HG03565 (cell line): ENCODE results near the gene NOB1.
"Not testable (repeated sequence)": the region's sequence is repeated elsewhere in the genome, so short reads cannot be mapped to it uniquely, and the experiment has no call there.

Source experiments
- ATAC-seq: cut with Tn5 transposase; IDR thresholded peaks from one replicate; pipeline ENCODE4 v1.9.1; 2021; ENCODE audit warnings: mild to moderate bottlenecking, moderate library complexity; ENCODE audit not compliant: unreplicated experiment

Gene NOB1

GRCh38 chr16:69754469-69755310, at the start of gene NOB1:
Gene NOB1 (minus strand): TSS chr16:69754926. CDS start chr16:69754910, 16 bp downstream.
- ATAC-seq = peak; percentile 94

DNA sequence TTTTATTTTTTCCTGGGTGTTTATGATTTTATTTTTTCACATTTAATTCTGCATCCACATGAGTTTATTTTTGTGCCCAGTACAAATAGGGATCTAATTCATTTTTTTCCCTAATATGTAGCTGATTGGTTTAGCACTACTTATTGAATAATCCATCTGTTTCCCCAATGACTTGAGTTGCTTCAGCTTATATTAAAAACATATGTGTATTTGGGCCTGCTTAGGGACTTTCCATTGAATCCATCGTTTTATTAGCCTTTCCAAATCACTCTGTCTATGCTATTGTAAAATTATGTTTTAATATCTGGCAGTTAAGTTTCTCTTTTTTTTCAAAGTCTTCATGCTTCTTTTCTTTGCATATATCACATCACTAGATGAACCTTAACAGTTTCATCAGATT, 49.6 kb upstream of the NOB1 start:
- ATAC-seq = no peak

GRCh38 chr16:69799611-69800031, 44.9 kb upstream of the NOB1 start:
- ATAC-seq = no peak

GRCh38 chr16:69798466-69798865, 43.7 kb upstream of the NOB1 start:
- no peak for ATAC-seq

DNA sequence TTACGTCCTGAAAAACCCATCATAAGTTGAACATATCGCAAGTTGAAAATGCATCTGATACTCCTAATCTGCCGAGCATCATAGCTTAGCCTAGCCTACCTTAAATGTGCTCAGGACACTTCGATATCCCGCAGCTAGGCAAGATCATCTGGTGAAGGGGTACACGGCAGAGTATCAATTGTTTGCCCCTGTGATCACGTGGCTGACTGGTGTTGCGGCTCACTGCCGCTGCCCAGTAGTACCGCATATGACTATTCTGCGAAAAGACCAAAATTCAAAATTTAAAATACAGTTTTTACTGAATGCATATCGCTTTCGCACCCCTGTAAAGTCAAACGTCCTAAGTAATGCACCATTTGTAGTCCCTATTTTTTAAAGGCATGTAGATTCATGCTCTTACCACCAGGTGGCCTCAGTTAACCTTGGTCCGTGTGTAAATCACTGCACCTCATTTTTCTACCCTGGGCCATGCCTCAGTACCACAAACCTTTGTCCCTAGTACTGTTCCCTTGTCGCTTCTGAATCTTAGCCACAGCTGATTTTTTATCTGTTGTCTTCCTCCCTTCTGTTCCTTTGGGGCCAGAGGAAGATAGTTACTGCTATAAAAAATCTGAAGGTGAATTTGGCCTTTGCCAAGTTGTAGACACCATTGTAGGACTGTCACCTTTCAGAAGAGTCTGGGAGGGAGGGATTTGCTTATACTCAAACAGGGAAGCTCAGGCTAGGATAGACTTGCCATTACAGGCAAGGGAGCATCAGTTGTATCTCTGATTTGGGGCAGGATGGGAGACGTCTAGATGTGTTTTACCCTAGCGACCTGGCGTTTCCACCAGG, 41.8 kb upstream of the NOB1 start:
- no peak for ATAC-seq

DNA sequence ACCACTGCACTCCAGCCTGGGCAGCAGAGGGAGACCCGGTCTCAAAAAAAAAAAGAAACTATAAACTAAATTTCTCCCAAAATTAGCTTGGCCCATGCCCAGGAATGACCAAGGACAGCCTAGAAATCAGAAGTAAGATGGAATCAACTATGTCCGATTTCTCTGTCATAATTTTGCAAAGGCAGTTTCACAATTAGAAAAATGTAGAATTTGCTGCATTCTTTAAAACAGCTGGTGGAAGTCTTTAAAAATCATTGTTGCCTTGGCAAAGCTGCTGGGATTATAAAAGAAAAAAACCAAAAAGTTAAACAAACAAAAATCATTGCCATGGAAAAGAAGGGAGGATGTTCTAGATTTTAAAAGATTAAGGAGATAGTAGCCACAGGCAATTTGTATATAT, 39.8 kb upstream of the NOB1 start:
- no peak for ATAC-seq

DNA sequence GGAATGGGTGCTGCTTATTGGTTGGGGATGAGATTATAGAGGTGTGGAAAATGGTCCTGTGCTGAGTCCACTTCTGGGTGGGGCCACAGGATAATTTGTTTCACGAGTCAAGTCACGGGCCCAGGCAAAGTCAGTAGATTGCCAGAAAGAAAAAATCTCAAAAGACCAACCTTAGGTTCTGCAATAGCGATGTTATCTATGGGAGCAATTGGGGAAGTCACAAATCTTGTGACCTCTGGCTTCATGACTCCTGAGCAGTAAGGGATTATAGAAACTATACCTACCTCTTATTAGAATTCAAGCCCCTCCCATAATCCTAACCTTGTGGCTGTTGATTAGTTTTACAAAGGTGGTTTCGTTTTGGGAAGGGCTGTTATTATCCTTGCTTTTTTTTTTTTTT, 38.8 kb upstream of the NOB1 start:
- ATAC-seq = no peak

DNA sequence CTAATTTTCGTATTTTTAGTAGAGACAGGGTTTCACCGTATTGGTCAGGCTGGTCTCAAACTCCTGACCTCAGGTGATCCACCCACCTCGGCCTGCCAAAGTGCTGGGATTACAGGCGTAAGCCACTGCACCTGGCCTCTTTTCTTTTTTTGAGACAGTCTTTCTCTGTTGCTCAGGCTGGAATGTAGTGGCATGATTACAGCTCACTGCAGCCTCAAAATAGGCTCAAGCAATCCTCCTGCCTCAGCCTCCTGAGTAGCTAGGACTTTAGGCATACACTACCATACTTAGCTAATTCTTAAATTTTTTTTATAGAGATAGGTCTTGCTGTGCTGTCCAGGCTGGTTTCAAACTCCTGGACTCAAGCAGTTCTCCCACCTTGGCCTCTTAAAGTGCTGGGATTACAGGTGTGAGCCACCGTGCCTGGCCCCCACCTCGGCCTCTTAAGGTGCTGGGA, 36.7 kb upstream of the NOB1 start:
- ATAC-seq = not testable (repeated sequence)

DNA sequence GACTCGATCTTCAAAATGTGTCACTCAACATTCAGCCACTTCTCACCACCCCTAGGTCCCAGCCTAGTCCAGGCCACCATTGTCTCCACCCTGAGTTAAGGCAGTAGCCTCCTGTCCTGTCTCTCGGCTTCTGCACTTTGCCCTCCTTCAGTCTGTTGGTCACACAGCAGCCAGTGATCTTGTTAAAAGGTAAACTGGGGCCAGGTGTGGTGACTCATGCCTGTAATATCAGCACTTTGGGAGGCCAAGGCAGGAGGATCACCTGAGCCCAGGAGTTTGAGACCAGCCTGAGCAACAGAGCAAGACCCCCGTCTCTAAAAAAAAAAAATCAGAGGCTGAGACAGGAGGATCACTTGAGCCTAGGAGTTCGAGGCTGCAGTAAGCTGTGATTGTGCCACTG, 33.2 kb upstream of the NOB1 start:
- no peak for ATAC-seq

DNA sequence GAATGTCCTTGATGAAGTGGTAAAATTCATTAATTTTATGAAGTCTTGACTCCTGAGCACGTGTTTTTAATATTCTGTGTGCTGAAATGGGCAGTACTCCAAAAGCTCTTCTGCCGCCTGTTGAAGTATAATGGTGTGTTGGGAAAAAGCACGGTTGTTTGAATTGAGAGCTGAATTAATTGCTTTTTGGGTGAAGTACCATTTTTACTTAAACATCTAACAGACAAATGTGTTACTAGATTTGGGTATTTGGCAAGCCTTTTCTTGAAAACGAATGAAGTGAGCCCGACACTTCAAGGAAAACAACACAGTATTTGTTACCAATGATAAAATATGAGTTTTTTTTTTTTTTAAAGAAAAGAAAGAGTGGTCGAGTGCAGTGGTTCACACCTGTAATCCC, 29.9 kb upstream of the NOB1 start:
- ATAC-seq = no peak

- ATAC-seq = no peak
Measured at GRCh38 chr16:69781118-69781517, 26.4 kb upstream of the NOB1 start.

- no peak for ATAC-seq
Measured at GRCh38 chr16:69779724-69780123, 25.0 kb upstream of the NOB1 start.

GRCh38 chr16:69775563-69775962, 20.8 kb upstream of the NOB1 start:
- no peak for ATAC-seq

- ATAC-seq = no peak
Measured at GRCh38 chr16:69773260-69773947, 18.7 kb upstream of the NOB1 start.

- ATAC-seq = no peak
Measured at GRCh38 chr16:69771651-69771967, 16.9 kb upstream of the NOB1 start.

- no peak for ATAC-seq
Measured at GRCh38 chr16:69769404-69769803, 14.7 kb upstream of the NOB1 start.

GRCh38 chr16:69768666-69769065, 13.9 kb upstream of the NOB1 start:
- ATAC-seq = no peak

GRCh38 chr16:69767459-69768229, 12.9 kb upstream of the NOB1 start:
- no peak for ATAC-seq

- ATAC-seq = no peak
Measured at GRCh38 chr16:69763599-69763942, 8.8 kb upstream of the NOB1 start.

GRCh38 chr16:69762814-69763598, 8.3 kb upstream of the NOB1 start:
- no peak for ATAC-seq
